Activated T-cell treated with anti-CD3 and anti-CD28 coated beads, Interleukin-2, amount 50 U/mL, for 72 hours (primary cell): Measurements from ENCODE around the gene TRAK2. TPM values are rescaled to one million over a fixed set of nuclear protein-coding genes. Genes with fewer than 3 reads are reported as not detected.

Experiments
- ATAC-seq, 2 donors: fragments of 150-1000 bp; cut with Tn5 transposase; replicated peaks in 1 of 2; 2 replicates each; pipeline ENCODE4 v1.10.0; 2021; ENCODE audit warnings: moderate library complexity in 2 of 2, mild to moderate bottlenecking in 1 of 2
- DNase-seq, 2 donors: peaks; one replicate each; pipeline ENCODE4 v3.0.0; 2021 to 2022; ENCODE audit warnings: mixed read lengths in 1 of 2
- H3K27ac Mint-ChIP-seq: one replicate; pipeline ENCODE4 v1.8.0; 2022; ENCODE audit warnings: mild to moderate bottlenecking, moderate library complexity, mixed read lengths
- H3K27me3 Mint-ChIP-seq: one replicate; pipeline ENCODE4 v1.8.0; 2022; ENCODE audit warnings: low read depth, mixed read lengths
- H3K36me3 Mint-ChIP-seq, 2 donors: one replicate each; pipeline ENCODE4 v1.8.0; 2022; ENCODE audit warnings: mixed read lengths in 2 of 2, mild to moderate bottlenecking in 1 of 2; ENCODE audit not compliant: insufficient read depth in 2 of 2
- H3K4me1 Mint-ChIP-seq: one replicate; pipeline ENCODE4 v1.8.0; 2022; ENCODE audit warnings: low read depth, mixed read lengths
- H3K4me3 Mint-ChIP-seq, 2 donors: one replicate each; pipeline ENCODE4 v1.8.0; 2022; ENCODE audit warnings: mild to moderate bottlenecking in 2 of 2, mixed read lengths in 2 of 2, moderate library complexity in 2 of 2
- H3K9me3 Mint-ChIP-seq, 2 donors: one replicate each; pipeline ENCODE4 v1.8.0; 2022; ENCODE audit warnings: mixed read lengths in 2 of 2
- total RNA-seq, 2 donors: library from RNA; stranded (reverse); gene quantifications; one replicate each; pipeline ENCODE4 v1.2.3, GENCODE V29; 2022

TRAK2 gene
- total RNA-seq, 2 donors from 2014 or later: 20.8 to 22.1 TPM

DNA sequence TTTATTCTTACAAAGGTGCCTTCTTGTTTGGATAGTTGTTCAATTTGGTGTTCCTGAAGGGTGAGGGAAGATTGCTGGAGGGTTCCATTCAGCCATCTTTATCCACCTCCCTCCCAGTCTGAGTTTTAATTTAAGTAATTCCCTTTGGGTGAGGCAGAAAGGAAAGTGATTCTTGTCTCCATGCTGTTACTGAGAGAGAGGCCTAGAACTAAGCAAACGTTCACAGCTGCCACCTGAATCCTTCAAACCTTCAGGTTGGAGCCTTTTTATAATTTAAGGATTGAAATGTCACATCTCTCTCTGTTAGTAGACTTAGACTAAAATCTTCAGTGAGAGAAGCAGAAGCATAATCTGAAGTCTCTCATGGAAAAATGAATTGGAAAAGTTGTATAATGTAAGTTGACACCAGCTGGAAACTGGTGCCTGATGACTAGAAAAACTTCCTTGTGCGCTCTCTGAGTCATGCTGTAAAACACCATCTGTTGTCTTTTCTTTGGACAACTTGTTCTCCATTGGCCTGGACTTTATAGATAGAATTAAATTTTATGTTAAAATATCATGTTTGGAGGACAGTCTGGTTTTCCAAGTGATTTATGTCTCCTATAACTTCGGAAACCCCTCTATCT lies 14.9 kb upstream of the TRAK2 start:
- Mint-ChIP-seq H3K27ac (no peak overlapping the region), H3K27me3 (no peaks in the 10 kb centered on the region)

DNA sequence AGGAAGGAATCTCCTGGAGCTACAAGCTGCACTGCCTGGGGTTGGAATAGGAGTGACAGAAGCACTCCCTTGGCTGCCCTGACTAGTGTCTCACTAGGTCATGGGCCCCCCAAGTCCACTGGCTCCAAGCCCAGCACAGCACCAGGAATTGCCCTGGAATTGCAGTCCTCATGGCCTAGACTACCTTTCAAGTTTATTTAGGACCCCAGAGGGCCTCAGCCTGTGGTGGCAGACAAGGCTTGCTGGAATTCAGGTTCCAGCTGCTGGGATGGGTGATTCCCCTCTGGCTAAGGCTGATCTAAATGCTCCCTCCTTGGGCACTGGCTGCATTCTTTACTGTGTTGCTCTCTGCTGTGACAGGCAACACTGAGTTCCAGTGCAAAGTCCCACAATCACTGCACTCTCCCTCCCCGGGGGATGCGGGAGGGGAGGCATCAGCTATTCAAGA lies 14.3 kb upstream of the TRAK2 start:
- DNase-seq (no peak), ATAC-seq (no peak)
- peaks cover 9 to 10% of the 10 kb centered on the region in 2 donors for H3K36me3 Mint-ChIP-seq
- H3K27me3 Mint-ChIP-seq: no peaks in the 10 kb centered on the region
- H3K9me3 Mint-ChIP-seq: no peaks in the 10 kb centered on the region
- no peak overlapping the region for H3K4me3 Mint-ChIP-seq
- H3K4me1 Mint-ChIP-seq: peaks cover 10% of the 10 kb centered on the region
- H3K27ac Mint-ChIP-seq: no peak overlapping the region

More for the DNA sequence above, 14.9 kb upstream of the TRAK2 start:
- H3K4me3 Mint-ChIP-seq: no peak overlapping the region
- no peaks in the 10 kb centered on the region for H3K9me3 Mint-ChIP-seq
- peaks cover 10% of the 10 kb centered on the region for H3K4me1 Mint-ChIP-seq
- H3K36me3 Mint-ChIP-seq: peaks cover 7 to 9% of the 10 kb centered on the region in 2 donors
- DNase-seq (no peak), ATAC-seq (no peak)

DNA sequence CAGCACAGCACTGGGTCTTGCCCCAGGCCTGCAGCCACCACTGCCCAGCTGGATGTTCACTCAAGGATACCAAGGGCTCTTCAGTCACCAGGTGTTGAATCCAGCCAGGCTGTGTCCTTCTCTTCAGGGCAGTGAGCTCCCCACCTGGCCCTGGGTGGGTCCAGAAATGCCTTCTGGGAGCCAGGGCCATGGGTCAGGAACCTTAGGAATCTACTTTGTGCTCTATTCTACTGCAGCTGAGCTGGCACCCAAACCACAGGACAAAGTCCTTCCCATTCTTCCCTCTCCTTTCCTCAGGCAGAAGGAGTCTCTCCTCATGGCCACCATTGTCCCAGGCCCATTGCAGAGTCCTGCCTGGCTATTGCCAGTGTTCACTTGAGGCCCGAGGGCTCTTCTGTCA lies 13.3 kb upstream of the TRAK2 start:
- peaks cover 12% of the 10 kb centered on the region in 2 donors for H3K36me3 Mint-ChIP-seq

DNA sequence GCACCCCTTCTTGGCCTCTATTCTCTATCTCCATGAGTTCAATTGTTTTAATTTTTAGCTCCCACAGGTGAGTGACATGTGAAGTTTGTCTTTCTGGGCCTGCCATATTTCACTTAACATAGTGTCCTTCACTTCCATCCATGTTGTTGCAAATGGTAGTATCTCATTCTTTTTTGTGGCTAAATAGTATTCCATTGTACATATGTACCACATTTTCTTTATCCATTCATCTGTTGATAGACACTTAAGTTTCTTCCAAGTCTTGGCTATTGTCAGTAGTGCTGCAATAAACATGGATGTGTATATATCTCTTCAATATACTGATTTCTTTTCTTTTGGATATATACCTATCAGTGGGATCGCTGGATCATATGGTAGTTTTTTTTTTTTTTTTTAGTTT lies 9.3 kb upstream of the TRAK2 start:
- no peak overlapping the region for H3K4me3 Mint-ChIP-seq
- ATAC-seq (no peak), DNase-seq (no peak)
- H3K9me3 Mint-ChIP-seq: no peaks in the 10 kb centered on the region
- peaks cover 12 to 14% of the 10 kb centered on the region in 2 donors for H3K36me3 Mint-ChIP-seq
- H3K27ac Mint-ChIP-seq: no peak overlapping the region
- H3K27me3 Mint-ChIP-seq: no peaks in the 10 kb centered on the region
- H3K4me1 Mint-ChIP-seq: no peaks in the 10 kb centered on the region

More for the DNA sequence above, 13.3 kb upstream of the TRAK2 start:
- Mint-ChIP-seq H3K9me3 (no peaks in the 10 kb centered on the region), H3K27ac (no peak overlapping the region), H3K27me3 (no peaks in the 10 kb centered on the region), H3K4me3 (no peak overlapping the region), H3K4me1 (peaks cover 10% of the 10 kb centered on the region)
- DNase-seq: no peak
- no peak for ATAC-seq

DNA sequence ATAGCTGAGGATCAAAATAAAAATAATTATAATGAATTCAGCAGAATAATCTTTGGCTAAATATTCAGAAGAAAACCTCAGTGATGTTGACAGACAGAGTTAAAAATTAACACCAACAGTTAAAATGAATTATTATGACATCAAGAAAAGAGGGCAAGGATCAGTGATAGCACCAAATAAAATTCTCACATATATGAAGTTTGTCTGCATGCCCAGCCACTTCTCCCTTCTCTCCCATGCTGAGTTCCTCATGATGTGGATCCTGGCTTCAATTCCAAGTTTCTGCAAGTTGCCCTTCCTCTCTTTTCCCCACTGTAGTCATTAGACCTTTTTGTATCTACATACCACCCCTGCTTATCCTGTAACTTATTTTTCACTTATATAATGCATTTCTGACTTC lies 7.1 kb upstream of the TRAK2 start:
- Mint-ChIP-seq H3K36me3 (peaks cover 12 to 14% of the 10 kb centered on the region in 2 donors), H3K4me3 (no peak overlapping the region), H3K27me3 (no peaks in the 10 kb centered on the region), H3K4me1 (peaks cover 4% of the 10 kb centered on the region), H3K9me3 (no peaks in the 10 kb centered on the region), H3K27ac (no peak overlapping the region)
- ATAC-seq: no peak
- DNase-seq: no peak

DNA sequence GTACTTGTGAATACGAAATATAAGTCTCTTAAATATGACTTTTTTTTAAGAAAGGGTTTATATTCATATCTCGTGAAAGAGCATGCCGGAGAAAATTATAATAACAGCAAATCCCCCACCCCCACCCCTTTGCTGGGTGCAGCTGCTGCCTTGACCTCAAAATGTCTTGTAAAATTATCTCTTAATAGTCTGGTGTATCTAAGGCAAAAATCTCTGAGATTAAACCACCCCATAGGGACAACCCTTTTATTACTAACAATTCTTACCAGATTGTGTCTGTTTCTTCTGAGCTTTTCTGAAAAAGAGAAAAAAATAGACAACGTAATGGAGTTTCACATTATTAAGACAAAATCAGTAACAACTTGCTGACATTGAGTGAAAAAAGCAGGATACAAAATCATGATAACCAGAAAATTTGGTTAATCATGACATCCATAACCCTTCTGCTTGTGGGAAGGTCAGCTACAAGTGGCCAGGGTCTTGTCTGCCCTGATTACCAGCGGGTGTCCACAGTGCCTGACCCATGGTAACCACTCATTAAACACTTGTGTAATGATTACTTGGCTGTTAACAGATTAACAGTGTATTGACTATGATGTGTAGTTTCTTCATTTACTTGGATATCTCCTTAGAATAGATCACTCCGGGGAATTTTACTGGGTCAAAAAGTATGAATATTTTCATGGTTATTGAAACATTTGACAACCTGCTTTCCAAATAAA lies 1.8 kb upstream of the TRAK2 start:
- Mint-ChIP-seq H3K9me3 (no peaks in the 10 kb centered on the region), H3K4me1 (peaks cover 34% of the 10 kb centered on the region), H3K27ac (no peak overlapping the region), H3K27me3 (no peaks in the 10 kb centered on the region), H3K36me3 (peaks cover 2% of the 10 kb centered on the region in 2 donors), H3K4me3 (peak overlapping the region; percentile 86 to 98)
- no peak for DNase-seq
- no peak for ATAC-seq

DNA sequence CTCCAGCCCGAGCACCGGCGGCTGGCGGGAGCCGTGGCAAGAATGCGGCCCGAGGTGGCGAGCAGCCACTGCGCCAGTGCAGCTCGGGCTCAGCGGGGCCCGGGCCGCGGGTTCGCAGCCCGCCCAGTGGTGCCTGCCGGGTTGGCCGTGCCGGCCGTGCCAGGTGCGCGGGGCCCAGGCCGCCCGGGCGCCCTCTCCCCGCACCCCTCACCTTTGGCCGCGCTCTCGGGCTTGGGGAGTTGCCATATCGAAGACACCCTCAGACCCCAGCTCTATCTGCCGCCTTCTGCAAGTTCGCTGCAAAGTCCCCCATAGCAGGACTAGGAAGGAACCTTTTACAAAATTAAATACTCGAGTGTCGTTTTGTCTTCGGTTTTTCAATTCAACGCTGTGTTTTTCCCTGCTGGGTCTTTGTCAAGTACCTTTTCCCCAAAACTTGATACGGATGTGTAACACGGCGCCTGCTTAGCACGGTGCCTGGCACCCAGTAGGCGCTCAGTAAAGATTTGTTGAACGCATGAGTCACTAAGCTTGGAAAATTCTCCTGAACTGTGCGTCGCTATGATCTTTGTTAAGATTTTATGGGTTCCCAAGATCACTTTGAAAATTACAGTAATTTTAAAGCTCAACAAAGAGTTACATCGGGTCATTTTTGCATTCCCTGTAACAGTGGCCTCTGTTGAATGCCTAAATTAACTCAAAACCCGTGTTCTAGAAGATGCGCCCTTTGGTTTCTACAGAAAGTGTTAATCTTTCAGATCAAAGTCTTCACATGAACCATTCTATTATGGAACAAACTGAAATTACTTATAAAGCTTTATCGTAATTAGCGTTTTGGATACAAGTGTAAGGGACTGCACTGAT lies 1.0 kb upstream of the TRAK2 start:
- Mint-ChIP-seq H3K36me3 (peaks cover 3 to 5% of the 10 kb centered on the region in 2 donors), H3K27me3 (no peaks in the 10 kb centered on the region), H3K4me3 (peak overlapping the region; percentile 98), H3K9me3 (no peaks in the 10 kb centered on the region), H3K4me1 (peaks cover 42% of the 10 kb centered on the region), H3K27ac (peak overlapping the region; percentile 72)
- ATAC-seq (peak; percentile 31 to 33), DNase-seq (no peak)

DNA sequence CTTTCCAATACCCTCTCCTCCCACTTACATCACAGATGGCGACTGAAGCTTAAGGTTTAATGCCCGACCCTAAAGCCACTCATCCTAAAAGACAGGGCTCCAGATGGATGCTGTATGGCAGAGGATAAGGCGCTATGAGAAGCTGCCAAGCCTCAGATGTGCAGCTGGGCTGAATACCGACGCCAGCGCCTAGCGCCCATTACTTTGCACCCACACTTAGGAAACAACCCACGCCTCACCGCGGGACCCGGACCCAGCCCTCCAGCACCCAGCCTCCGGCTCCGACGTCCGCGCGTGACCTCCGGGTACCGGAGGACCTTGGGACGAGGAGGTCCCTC lies 335 bp downstream of the TRAK2 start:
- Mint-ChIP-seq H3K36me3 (peaks cover 3 to 5% of the 10 kb centered on the region in 2 donors), H3K27me3 (no peaks in the 10 kb centered on the region), H3K4me3 (peak overlapping the region; percentile 98), H3K4me1 (peaks cover 53% of the 10 kb centered on the region), H3K27ac (peak overlapping the region; percentile 89), H3K9me3 (no peaks in the 10 kb centered on the region)
- ATAC-seq (no peak), DNase-seq (no peak)

DNA sequence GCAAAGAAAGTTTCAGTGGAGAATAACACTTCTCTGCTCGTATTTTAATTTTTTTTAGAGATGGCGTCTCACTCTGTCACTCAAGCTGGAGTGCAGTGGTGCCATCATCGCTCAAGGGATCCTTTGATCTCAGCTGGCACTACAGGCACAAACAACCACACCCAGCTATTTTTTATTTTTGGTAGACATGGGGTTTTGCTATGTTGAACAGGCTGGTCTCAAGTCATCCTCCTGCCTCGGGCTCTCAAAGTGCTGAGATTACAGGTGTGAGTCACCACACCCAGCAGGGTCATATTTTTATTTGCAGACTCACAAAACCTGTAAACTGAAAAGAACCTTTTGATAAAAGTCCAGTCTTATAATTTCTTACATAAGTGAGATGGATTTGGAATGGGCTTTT lies 2.6 kb downstream of the TRAK2 start:
- Mint-ChIP-seq H3K4me3 (peak overlapping the region; percentile 95 to 98), H3K9me3 (no peaks in the 10 kb centered on the region), H3K36me3 (peaks cover 3 to 5% of the 10 kb centered on the region in 2 donors), H3K27me3 (no peaks in the 10 kb centered on the region), H3K27ac (peak overlapping the region; percentile 96), H3K4me1 (peaks cover 64% of the 10 kb centered on the region)
- DNase-seq: peak; percentile 23 to 29
- ATAC-seq: no peak

DNA sequence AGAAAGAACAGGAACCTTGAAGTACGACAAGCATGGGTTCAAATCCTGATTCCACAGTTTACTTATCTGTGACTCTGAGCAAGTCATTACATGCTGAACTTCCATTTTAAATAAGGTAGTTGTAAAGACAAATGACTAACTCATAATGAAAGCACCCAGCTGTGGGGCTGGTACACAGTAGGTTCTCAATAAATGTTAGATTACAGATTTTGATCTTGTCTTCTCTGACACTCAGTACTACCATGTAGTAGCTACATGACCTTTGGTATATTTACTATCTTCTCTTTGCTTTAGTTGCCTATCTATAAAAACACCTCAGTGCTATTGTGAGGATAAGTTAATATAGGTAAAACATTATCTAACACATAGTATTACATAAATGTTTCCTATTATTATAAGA lies 3.2 kb downstream of the TRAK2 start:
- no peaks in the 10 kb centered on the region for H3K27me3 Mint-ChIP-seq
- H3K36me3 Mint-ChIP-seq: peaks cover 3 to 5% of the 10 kb centered on the region in 2 donors
- peak in 1 of 2 donors; percentile 16 for DNase-seq
- H3K27ac Mint-ChIP-seq: peak overlapping the region; percentile 96
- peaks cover 58% of the 10 kb centered on the region for H3K4me1 Mint-ChIP-seq
- ATAC-seq: peak; percentile 8 to 10
- H3K4me3 Mint-ChIP-seq: peak overlapping the region; percentile 95 to 98
- no peaks in the 10 kb centered on the region for H3K9me3 Mint-ChIP-seq

GRCh38 chr2:201447086-201447485 lies 4.2 kb downstream of the TRAK2 start:
- peaks cover 3 to 5% of the 10 kb centered on the region in 2 donors for H3K36me3 Mint-ChIP-seq
- DNase-seq (no peak), ATAC-seq (no peak)
- peak overlapping the region; percentile 57 to 95 for H3K4me3 Mint-ChIP-seq
- H3K9me3 Mint-ChIP-seq: no peaks in the 10 kb centered on the region
- peaks cover 50% of the 10 kb centered on the region for H3K4me1 Mint-ChIP-seq
- peak overlapping the region; percentile 8 for H3K27ac Mint-ChIP-seq
- H3K27me3 Mint-ChIP-seq: no peaks in the 10 kb centered on the region

DNA sequence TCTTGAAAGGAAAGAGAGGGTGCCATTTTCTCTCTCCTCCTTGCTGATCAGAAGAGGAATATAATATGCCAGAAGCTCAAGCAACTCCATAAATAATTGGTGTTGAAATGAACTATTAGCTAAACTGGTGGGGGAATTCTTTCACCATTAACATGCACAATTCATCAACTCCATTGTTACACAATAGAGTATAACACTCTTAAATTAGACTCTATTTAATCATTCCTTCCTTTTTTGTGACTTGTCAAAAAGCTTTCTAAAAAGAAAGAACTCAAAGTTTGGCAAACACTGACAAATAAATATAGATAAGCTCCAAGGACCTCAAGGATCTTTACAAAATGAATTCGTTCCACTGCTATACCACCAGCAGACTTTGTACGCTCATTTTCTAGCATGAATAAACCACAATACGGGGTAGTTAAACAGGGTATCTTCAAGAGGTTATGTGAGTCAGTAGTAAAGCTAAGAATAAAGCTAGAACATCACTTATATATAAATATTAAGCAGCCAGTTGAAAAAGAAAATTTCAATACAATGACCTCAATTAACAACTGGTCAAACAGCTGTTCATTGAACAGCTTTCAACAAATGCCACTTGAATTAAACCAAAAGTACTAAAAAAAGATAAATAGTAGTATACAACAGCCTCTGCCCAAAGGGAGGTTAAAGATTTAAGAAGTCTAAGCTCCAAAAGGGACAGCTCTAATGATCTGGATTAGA lies 6.4 kb downstream of the TRAK2 start:
- DNase-seq (no peak), ATAC-seq (no peak)
- Mint-ChIP-seq H3K27ac (no peak overlapping the region), H3K4me3 (no peak overlapping the region), H3K27me3 (no peaks in the 10 kb centered on the region), H3K9me3 (no peaks in the 10 kb centered on the region), H3K36me3 (peaks cover 3 to 6% of the 10 kb centered on the region in 2 donors), H3K4me1 (peaks cover 45% of the 10 kb centered on the region)
